GM23338 (cell line): Measurements from ENCODE around the gene IHH.

Experiments used
- CTCF ChIP-seq, 2 experiments: fragments of 200-600 bp in 1 of 2; sonication (generic) in 1 of 2; conservative IDR thresholded peaks; 2 replicates each; pipeline versions ENCODE4 v1.5.1 to v1.6.1; 2016 to 2017; ENCODE audit warnings: antibody characterized with exemption in 2 of 2, low read depth in 2 of 2, mild to moderate bottlenecking in 2 of 2, moderate library complexity in 1 of 2
- EZH2 ChIP-seq: fragments of 200-600 bp; sonication (generic); IDR thresholded peaks from one replicate; pipeline ENCODE4 v1.8.0; 2017; ENCODE audit warnings: antibody characterized with exemption, mild to moderate bottlenecking, low read depth; ENCODE audit not compliant: unreplicated experiment
- POLR2AphosphoS5 ChIP-seq: IDR thresholded peaks from 2 replicates; pipeline ENCODE4 v1.6.1; 2016; ENCODE audit warnings: antibody characterized with exemption, low read depth
- ZNF114 ChIP-seq: fragments of 250-450 bp; sonication (Bioruptor Pico); IDR thresholded peaks from 2 replicates; pipeline ENCODE4 v1.5.0; 2020; ENCODE audit warnings: mild to moderate bottlenecking, moderate library complexity

GRCh38 chr2:219018286-219018685 is 42.4 kb downstream of the IHH start:
- TF ChIP-seq EZH2 (no peak), CTCF (conservative IDR thresholded peaks at IDR 0.05; ENCODE audit: low read depth in 2 of 2) (no peak), POLR2AphosphoS5 (no peak), ZNF114 (CRISPR knock-in tag) (no peak)
